GM18505 (cell line): ENCODE measurements around the gene PIEZO1.

Experiments
- ATAC-seq: cut with Tn5 transposase; IDR thresholded peaks from one replicate; pipeline ENCODE4 v1.9.1; 2021; ENCODE audit not compliant: unreplicated experiment
- POLR2A ChIP-seq: IDR thresholded peaks from 4 replicates; pipeline ENCODE4 v1.6.1; 2011; ENCODE audit warnings: borderline replicate concordance; ENCODE audit not compliant: insufficient read depth, insufficient read length; ENCODE audit errors: extremely low read depth

PIEZO1 gene

DNA sequence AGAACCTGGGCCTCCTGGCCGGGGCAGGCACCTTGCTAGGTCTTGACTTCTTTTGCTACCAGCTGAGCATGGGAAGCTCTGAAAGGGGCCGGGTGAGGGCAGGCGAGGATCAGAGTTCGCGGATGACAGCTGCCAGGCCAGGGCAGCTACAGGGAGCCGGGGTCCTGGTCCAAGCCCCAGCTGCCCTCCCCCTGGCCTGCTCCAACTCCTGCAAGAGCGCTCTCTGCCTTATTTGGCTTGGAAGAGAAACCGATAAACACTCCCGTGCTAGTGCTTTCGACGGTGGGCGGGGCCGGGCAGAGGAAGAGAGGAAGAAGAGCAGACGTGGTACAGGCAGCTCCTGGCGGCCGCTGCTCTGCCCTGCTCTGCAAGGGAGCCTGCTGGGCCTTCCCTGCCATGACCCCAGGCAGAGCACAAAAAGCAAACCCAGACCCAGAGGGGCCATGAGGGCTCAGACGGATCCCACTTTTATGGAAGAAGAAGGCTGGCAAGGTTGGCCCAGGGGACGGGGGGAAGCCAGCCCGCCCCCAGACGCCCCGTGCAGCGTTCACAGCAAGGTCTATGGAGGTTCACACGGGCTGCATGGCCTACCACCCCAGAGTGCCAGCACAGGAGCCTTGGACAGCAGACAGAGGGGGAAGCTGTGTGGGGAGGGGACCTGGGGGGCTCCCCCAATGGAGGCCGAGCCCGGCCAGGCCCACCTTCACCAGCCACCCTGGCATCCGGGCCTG is 25.6 kb downstream of the PIEZO1 start:
- ATAC-seq: no peak
- TF ChIP-seq POLR2A: no peak

DNA sequence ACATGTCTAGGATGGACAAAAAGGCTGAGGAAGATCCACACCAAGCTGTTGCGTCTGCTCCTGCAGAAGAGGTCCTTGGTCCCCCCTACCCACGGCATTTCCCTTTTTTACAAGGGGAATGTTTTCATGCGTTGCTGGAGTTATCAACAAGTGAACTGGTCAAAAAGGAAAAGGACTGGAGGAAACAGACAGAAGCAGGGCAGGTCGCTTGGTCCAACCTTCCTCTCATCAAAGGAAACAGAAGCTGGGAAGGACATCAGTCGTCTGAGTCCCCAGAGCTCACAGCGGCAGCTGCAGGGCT is 26.1 kb downstream of the PIEZO1 start:
- TF ChIP-seq POLR2A: no peak
- ATAC-seq: no peak

DNA sequence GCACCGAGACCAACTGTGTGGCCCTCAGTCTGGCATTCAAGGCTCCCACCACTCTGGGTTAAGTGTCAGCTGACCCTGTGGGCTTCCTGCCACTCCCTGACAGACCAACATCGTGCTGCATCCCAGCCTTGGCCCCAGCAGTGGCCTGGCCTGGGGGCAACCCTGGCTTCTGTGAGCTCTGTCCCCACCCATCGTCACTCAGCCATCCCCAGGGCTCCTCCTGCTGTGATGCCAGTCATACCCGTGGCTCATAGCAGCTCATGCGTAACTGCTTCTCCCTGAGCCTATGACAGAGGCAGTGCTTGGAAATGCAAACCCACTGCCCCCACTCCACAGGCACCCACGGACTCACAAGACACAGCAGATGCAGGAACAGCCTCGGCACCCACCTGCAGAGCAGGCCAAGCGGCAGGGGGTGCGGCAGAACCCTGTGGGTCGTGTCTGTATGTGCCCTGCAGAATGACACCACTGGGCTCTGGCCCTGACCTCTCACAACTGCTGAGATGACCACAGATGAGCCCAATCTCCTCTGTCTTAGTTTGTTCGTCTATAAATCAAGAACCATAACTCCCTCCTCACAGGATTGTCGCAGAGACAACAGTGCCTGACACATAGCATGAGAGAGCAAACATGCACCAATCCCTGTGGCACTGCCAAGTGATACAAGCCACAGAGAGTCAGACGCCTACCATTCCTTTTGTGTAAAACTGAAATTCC is 26.6 kb downstream of the PIEZO1 start:
- ATAC-seq: no peak
- no peak for TF ChIP-seq POLR2A

DNA sequence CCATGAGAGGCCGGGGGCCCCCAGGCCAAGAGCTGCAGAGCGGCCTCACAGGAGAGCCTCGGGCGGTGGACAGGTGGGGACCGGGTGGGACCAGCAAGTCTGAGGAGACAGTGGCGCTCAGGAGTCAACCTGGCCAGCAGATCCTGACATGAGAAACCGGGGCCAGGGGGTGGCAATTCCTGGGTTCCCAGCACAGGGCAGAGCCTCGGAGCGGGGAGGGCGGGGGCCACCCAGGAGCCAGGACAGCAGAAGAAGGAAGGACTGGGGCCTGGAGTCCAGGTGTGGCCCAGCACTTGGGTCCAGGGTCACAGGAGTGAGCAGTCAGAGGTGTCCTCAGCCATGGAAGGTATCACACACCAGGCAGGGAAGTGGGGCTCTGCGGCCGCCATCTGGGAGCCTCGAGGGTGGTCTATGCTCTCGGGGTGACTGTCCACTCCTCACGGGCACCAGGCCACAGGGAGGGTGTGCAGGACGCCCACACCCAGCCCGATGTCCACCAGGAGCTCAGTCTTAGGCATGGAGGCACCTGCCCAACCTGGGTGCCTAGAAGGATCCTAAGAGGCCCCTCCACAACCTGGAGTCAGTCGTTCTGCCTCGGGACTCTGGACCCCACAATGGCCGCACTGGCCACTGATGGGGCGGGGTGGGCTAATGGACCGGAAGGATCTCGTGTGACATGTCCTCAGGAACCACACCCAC is 29.1 kb downstream of the PIEZO1 start:
- ATAC-seq: no peak

DNA sequence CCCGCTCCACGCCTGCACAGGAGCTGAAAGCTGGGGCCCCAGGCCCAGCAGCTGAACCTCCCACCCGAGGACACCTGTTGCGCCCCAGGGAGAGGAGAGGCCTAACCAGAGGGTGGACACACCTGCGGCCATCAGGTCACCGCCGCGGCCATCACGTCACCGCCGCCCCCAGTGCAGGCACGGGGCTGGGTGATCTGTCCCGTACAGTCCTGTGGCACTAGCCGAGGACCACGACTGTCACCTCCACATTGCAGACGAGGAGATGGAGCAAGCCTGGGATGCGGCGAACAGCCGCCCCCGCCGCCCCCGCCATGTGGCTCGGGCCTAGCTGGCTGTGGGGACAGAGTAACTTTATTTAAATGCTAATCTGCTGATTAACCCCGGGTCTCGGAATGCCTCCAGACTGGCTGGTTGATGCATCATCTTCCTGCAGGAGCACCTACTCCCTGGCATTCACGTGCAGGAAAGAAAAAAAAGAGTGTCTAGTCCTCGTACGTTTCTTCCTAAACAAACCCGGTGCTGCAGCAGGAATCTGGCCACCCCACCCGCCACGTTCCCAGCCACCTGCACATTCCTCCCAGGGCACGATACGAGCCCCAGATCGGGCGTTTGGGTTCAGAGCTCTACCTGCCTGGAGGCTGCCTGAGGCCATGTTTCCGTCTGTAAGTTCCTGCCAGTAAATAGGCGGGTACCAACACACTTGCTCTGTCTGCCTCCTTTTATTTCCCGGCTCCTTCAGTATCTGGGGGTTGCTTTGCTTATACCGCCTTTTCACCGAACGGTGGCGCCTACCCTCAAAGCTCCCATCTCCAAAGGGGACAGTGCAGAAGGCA is 29.9 kb downstream of the PIEZO1 start:
- no peak for ATAC-seq
- TF ChIP-seq POLR2A: no peak

More for the DNA sequence above, 29.1 kb downstream of the PIEZO1 start:
- TF ChIP-seq POLR2A: no peak

- ATAC-seq: no peak
- no peak for TF ChIP-seq POLR2A
Observed at GRCh38 chr16:88754109-88754911, 30.7 kb downstream of the PIEZO1 start.

DNA sequence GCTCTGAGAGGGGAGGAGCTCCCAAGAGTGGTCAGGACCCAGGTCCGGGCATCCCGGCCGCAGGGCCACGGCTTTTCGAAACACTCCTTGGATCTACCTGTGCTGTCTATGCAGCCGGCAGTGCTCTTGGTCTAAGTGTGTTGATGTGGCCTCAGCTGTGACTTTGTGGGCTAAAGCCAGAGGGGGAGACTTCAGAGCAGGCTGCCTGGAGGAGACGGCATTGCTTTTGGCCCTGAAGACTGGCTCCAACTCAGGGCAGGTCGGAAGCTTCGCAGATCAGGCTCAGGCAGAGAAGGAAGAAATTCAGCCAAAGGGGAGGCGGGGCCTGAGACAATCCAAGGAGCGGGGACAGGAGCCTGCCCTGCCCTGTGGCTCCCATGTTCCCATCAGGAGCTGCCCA is 31.4 kb downstream of the PIEZO1 start:
- TF ChIP-seq POLR2A: no peak
- no peak for ATAC-seq

- TF ChIP-seq POLR2A: no peak
Observed at GRCh38 chr16:88753191-88753590, 31.8 kb downstream of the PIEZO1 start.

GRCh38 chr16:88752386-88753002 is 32.5 kb downstream of the PIEZO1 start:
- no peak for ATAC-seq
- no peak for TF ChIP-seq POLR2A

More at GRCh38 chr16:88753191-88753590, 31.8 kb downstream of the PIEZO1 start:
- ATAC-seq: no peak

GRCh38 chr16:88750854-88751253 is 34.2 kb downstream of the PIEZO1 start:
- TF ChIP-seq POLR2A: no peak
- no peak for ATAC-seq

DNA sequence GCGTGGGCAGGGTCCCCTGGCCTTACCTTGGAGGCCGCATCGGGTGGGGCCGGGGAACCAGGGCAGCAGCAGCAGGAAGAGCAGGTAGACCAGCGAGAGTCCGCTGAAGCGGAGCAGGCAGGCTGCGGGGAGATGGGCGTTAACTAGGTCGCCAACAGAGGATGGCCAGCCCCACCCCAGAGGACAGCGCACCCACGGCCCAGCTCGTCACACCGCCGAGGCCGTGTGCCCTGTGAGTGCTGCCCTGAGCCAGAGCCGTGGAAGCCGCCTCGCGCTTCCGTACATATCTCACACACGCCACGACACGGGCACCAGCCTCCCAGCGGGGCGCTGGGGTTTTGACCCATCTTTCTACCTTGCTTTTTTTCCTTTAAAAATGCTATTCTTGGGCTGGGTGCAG is 35.7 kb downstream of the PIEZO1 start:
- no peak for ATAC-seq
- TF ChIP-seq POLR2A: no peak

DNA sequence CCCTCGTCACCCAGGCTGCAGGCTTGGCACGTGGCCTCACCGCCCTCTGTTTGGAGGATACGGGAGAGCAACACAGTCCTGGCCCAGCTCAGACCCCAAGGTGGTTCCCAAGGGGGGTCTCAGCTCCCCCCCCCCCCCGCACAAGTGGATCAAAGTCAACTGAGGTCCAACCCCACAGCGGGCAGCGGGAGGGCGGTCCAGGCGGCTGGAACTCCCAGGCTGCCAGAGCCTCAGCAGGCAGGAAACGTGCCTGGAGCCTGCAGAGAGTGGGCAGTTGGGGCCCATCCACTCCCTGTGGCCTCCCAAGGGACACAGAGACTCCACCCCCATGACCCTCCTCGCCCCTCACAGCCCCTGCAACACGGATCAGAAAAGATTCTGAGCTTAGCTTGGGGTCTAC is 36.7 kb downstream of the PIEZO1 start:
- ATAC-seq: no peak
- no peak for TF ChIP-seq POLR2A
